GM21717 (cell line): ENCODE results near the gene FAM120A.

ENCODE experiments used
- ATAC-seq: cut with Tn5 transposase; IDR thresholded peaks from one replicate; pipeline ENCODE4 v1.9.1; 2021; ENCODE audit warnings: mild to moderate bottlenecking, moderate library complexity; ENCODE audit not compliant: unreplicated experiment

The FAM120A gene

GRCh38 chr9:93546356-93546755, 94.9 kb downstream of the FAM120A start:
- ATAC-seq: no peak

- no peak for ATAC-seq
These were observed 98.1 kb downstream of the FAM120A start for GRCh38 chr9:93549611-93550010.

- no peak for ATAC-seq
These were observed 101.4 kb downstream of the FAM120A start for GRCh38 chr9:93552923-93553322.

- ATAC-seq: no peak
These were observed 103.9 kb downstream of the FAM120A start for GRCh38 chr9:93555370-93555769.

GRCh38 chr9:93557366-93558137, 106.1 kb downstream of the FAM120A start:
- ATAC-seq: no peak

- no peak for ATAC-seq
These were observed 107.0 kb downstream of the FAM120A start for GRCh38 chr9:93558503-93558902.

GRCh38 chr9:93560991-93561390, 109.5 kb downstream of the FAM120A start:
- ATAC-seq: no peak

- ATAC-seq: no peak
These were observed 110.7 kb downstream of the FAM120A start for GRCh38 chr9:93562157-93562556.

GRCh38 chr9:93565089-93565488, 113.6 kb downstream of the FAM120A start:
- ATAC-seq: no peak

GRCh38 chr9:93566408-93567270, 115.2 kb downstream of the FAM120A start:
- ATAC-seq: peak; percentile 79

GRCh38 chr9:93567271-93567959, 115.9 kb downstream of the FAM120A start:
- no peak for ATAC-seq

- no peak for ATAC-seq
These were observed 116.7 kb downstream of the FAM120A start for GRCh38 chr9:93568169-93568568.

- no peak for ATAC-seq
These were observed 118.2 kb downstream of the FAM120A start for GRCh38 chr9:93569621-93570174.

GRCh38 chr9:93572221-93572620, 120.7 kb downstream of the FAM120A start:
- no peak for ATAC-seq

GRCh38 chr9:93572636-93573515, 121.4 kb downstream of the FAM120A start:
- no peak for ATAC-seq

GRCh38 chr9:93573516-93573828, 122.0 kb downstream of the FAM120A start:
- ATAC-seq: no peak

GRCh38 chr9:93574091-93574899, 122.8 kb downstream of the FAM120A start:
- ATAC-seq: no peak

- no peak for ATAC-seq
These were observed 123.7 kb downstream of the FAM120A start for GRCh38 chr9:93574900-93575795.
